HCT116 (cell line): Measurements from ENCODE around the gene TACC2. TPM values are rescaled to one million over a fixed set of nuclear protein-coding genes. Genes with fewer than 3 reads are reported as not detected.

Source experiments
- ATAC-seq: fragments of 200-7000 bp; cut with Tn5 transposase; 2 replicates; pipeline ENCODE4 v1.9.1; 2020; ENCODE audit warnings: mild to moderate bottlenecking, moderate library complexity
- BruUV-seq: library from RNA; stranded (reverse); fragments of 400-500 nt; replicated peaks from 2 replicates; lab custom pipeline; 2021; lab: Mats Ljungman, UMichigan
- CTCF ChIA-PET: fragments of 300-600 bp; sonication (Branson Sonifier 250); formaldehyde crosslinking; loops from one replicate; lab custom pipeline; 2021; ENCODE audit warnings: antibody characterized with exemption; lab: Charles Lee
- POLR2A ChIA-PET: fragments of 300-600, 350-600 bp; sonication (Branson Sonifier 250); formaldehyde crosslinking; loops from one replicate; lab custom pipeline; 2021; ENCODE audit warnings: antibody characterized with exemption; lab: Charles Lee
- RAD21 ChIA-PET, 2 experiments: fragments of 300-600 bp; sonication (Branson Sonifier 250); formaldehyde crosslinking; loops; one replicate each; lab custom pipeline; 2023; ENCODE audit warnings: low total read pairs in 2 of 2; ENCODE audit not compliant: uncharacterized antibody in 2 of 2, unreplicated experiment in 2 of 2, low non-redundant PET in 1 of 2; lab: Charles Lee
- DNase-seq: peaks from one replicate; pipeline ENCODE4 v3.0.0-alpha.2; 2010; ENCODE audit warnings: low read depth, low spot score
- H2AFZ ChIP-seq: fragments of 200-600 bp; shearing (Covaris generic), sonication (generic); 2 replicates; pipeline ENCODE4 v1.6.1; 2017; ENCODE audit warnings: low read depth, mixed run types, mixed read lengths, antibody characterized with exemption, low read length; ENCODE audit not compliant: poor library complexity, severe bottlenecking
- H3K27ac ChIP-seq: 2 replicates; pipeline ENCODE4 v1.5.1; 2012; ENCODE audit warnings: low read depth, low read length
- H3K27me3 ChIP-seq: fragments of 200-600 bp; sonication (generic); 2 replicates; pipeline ENCODE4 v1.6.1; 2016; ENCODE audit warnings: mixed run types, low read length, mixed read lengths; ENCODE audit not compliant: insufficient read depth
- H3K36me3 ChIP-seq, 2 experiments: fragments of 200-500 bp in 1 of 2; fragments of 200-600 bp in 1 of 2; sonication (Bioruptor generic) in 1 of 2; sonication (generic) in 1 of 2; 2 replicates each; pipeline versions ENCODE4 v1.5.1 to v1.6.1; 2014 to 2016; ENCODE audit warnings: low read length in 2 of 2, inconsistent platforms in 1 of 2, mixed read lengths in 1 of 2, mixed run types in 1 of 2; ENCODE audit not compliant: insufficient read depth in 2 of 2, control insufficient read depth in 1 of 2
- H3K4me1 ChIP-seq, 2 experiments: fragments of 200-600 bp in 1 of 2; sonication (generic) in 1 of 2; 2 replicates each; pipeline versions ENCODE4 v1.5.1 to v1.6.1; 2012 to 2017; ENCODE audit warnings: low read length in 2 of 2, inconsistent platforms in 1 of 2, mild to moderate bottlenecking in 1 of 2, mixed read lengths in 1 of 2, mixed run types in 1 of 2, moderate library complexity in 1 of 2; ENCODE audit not compliant: insufficient read depth in 2 of 2, control insufficient read depth in 1 of 2
- H3K4me2 ChIP-seq: fragments of 200-600 bp; sonication (generic); 2 replicates; pipeline ENCODE4 v1.6.1; 2017; ENCODE audit warnings: mixed run types, low read length, mixed read lengths
- H3K4me3 ChIP-seq, 2 experiments: fragments of 200-600 bp in 1 of 2; sonication (generic) in 1 of 2; replicated peaks in 1 of 2; 2 replicates each; pipeline ENCODE4 v1.5.1; 2011 to 2016; ENCODE audit warnings: low read length in 2 of 2, control low read depth in 1 of 2, low read depth in 1 of 2, mild to moderate bottlenecking in 1 of 2, mixed read lengths in 1 of 2, mixed run types in 1 of 2
- H3K79me2 ChIP-seq: fragments of 200-600 bp; sonication (generic); 2 replicates; pipeline ENCODE4 v1.6.1; 2017; ENCODE audit warnings: mild to moderate bottlenecking, mixed run types, low read length, moderate library complexity, mixed read lengths; ENCODE audit not compliant: insufficient read depth
- H3K9ac ChIP-seq: fragments of 200-600 bp; sonication (generic); 2 replicates; pipeline ENCODE4 v1.6.1; 2016; ENCODE audit warnings: low read length, mixed read lengths
- H3K9me2 ChIP-seq: fragments of 200-600 bp; sonication (generic), shearing (Covaris generic); 2 replicates; pipeline ENCODE4 v1.6.1; 2017; ENCODE audit warnings: mixed run types, mild to moderate bottlenecking, moderate library complexity; ENCODE audit not compliant: insufficient read depth
- H3K9me3 ChIP-seq, 2 experiments: fragments of 200-500 bp in 1 of 2; fragments of 200-600 bp in 1 of 2; sonication (Bioruptor generic) in 1 of 2; sonication (generic) in 1 of 2; 2 replicates each; pipeline ENCODE4 v1.6.1; 2014 to 2017; ENCODE audit warnings: low read length in 2 of 2, mixed read lengths in 2 of 2, inconsistent platforms in 1 of 2, low read depth in 1 of 2, mild to moderate bottlenecking in 1 of 2, mixed run types in 1 of 2, moderate library complexity in 1 of 2; ENCODE audit not compliant: control insufficient read depth in 1 of 2, insufficient read depth in 1 of 2
- H4K20me1 ChIP-seq: fragments of 200-600 bp; sonication (generic), shearing (Covaris generic); 2 replicates; pipeline ENCODE4 v1.6.1; 2017; ENCODE audit warnings: mixed run types, mild to moderate bottlenecking, moderate library complexity; ENCODE audit not compliant: insufficient read depth
- CBX3 ChIP-seq: IDR thresholded peaks from 2 replicates; pipeline ENCODE4 v1.6.1; 2012; ENCODE audit warnings: low read depth
- CEBPB ChIP-seq: IDR thresholded peaks from 2 replicates; pipeline ENCODE4 v1.6.1; 2012; ENCODE audit warnings: low read depth
- EGR1 ChIP-seq: IDR thresholded peaks from 2 replicates; pipeline ENCODE4 v1.6.1; 2012; ENCODE audit warnings: low read depth
- ELF1 ChIP-seq: IDR thresholded peaks from 2 replicates; pipeline ENCODE4 v1.6.1; 2012; ENCODE audit warnings: low read depth, borderline replicate concordance
- EZH2 ChIP-seq: fragments of 200-600 bp; sonication (generic); IDR thresholded peaks from 2 replicates; pipeline ENCODE4 v1.6.1; 2017; ENCODE audit warnings: antibody characterized with exemption, mixed run types
- EZH2phosphoT487 ChIP-seq: fragments of 200-600 bp; IDR thresholded peaks from 2 replicates; pipeline ENCODE4 v1.6.1; 2018; ENCODE audit warnings: antibody characterized with exemption, borderline replicate concordance
- SRF ChIP-seq: IDR thresholded peaks from 2 replicates; pipeline ENCODE4 v1.6.1; 2012; ENCODE audit warnings: low read depth
- TCF7L2 ChIP-seq: IDR thresholded peaks from 2 replicates; pipeline ENCODE4 v1.7.0; 2011; ENCODE audit warnings: borderline replicate concordance, inconsistent platforms; ENCODE audit not compliant: insufficient read depth, insufficient read length; ENCODE audit errors: extremely low read depth
- ZNF274 ChIP-seq: fragments of 200-500 bp; sonication (Bioruptor generic); IDR thresholded peaks from 2 replicates; pipeline ENCODE4 v1.6.1; 2014; ENCODE audit warnings: mild to moderate bottlenecking, low read depth, low read length, inconsistent platforms
- intact Hi-C: fragments of 100-400 bp; cut with micrococcal nuclease; formaldehyde crosslinking; loops from 2 replicates; pipeline ENCODE4 v1.10.0; 2022
- total RNA-seq: library from RNA; stranded (reverse); gene quantifications from one replicate; pipeline ENCODE4 v1.2.1, GENCODE V29; 2021; ENCODE audit not compliant: unreplicated experiment

The TACC2 gene
- total RNA-seq, 1 experiment from 2014 or later, result 38.6 TPM

DNA sequence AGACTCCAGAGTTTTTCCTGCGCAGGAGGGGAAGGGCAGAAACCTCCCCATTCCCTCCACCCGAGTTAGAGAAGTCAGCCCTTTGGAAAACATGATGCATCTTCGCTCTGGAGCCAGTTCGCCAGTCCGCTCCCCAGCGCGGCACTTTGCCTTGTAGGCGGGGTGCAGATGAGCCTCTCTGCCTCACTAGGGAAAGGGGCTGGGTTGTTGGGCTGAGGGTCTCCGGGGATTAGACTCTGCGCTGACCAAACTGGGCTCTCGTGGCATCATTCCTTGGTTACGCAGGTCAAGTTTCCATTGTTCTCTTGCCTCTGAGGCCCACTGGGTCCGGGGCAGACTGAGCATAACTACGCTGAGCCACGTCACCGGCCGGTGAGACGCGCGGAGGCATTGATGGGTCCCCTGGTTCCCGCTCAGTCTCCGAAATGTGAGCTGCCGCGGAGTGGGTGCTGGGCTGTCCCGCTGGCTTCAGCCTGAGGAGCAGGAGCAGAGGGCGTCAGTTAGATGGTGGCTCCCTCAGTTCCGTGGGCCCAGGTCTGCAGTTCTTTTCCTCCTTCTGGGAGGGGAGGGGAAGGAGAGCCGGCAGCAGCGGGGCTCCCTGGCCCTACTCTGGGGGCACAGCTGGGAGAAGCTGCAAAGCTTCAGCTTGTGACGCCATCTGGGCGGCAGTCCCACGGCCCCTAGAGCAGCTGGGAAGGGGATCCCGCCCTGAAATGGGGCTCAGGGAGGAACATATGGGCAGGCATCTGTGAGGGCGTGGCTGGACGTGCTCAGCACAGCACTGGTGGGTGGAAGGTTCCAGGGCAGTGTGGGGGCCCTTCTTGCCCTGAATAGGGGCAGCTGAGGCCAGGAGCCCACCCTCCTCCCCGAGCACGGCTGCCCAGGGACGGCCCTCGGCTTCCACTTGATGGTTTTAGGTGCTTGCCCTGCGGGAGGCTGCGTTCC, 160.9 kb downstream of the TACC2 start:
- POLR2A ChIA-PET, result no interaction called here
- no peak for TF ChIP-seq EZH2
- no peak for TF ChIP-seq ELF1
- TF ChIP-seq, all 23 proteins: peak for 0
- DNase-seq, result no peak
- intact Hi-C loops, result loop anchor here (10.0 kb wide), 1 partner anchor 415 kb away; the partner anchor contains the start of gene DMBT1
- CTCF ChIA-PET, result no interaction called here
- ATAC-seq, result no peak
- Histone ChIP-seq H3K79me2 (no peaks in the 10 kb centered on the region), H3K9ac (no peak overlapping the region), H3K27me3 (no peaks in the 10 kb centered on the region), H3K4me3 (no peak overlapping the region), H3K27ac (no peak overlapping the region), H3K36me3 (peaks cover 0 to 11% of the 10 kb centered on the region in 2 experiments; a peak in 2 of 4 replicates), H2AFZ (no peak overlapping the region), H4K20me1 (no peaks in the 10 kb centered on the region), H3K4me1 (peaks cover 0 to 7% of the 10 kb centered on the region in 2 experiments; a peak in 1 of 4 replicates), H3K9me2 (no peaks in the 10 kb centered on the region), H3K4me2 (no peak overlapping the region), H3K9me3 (peaks cover 0 to under 1% of the 10 kb centered on the region in 2 experiments; a peak in 1 of 4 replicates)
- RAD21 ChIA-PET, result no interaction called here
- BruUV-seq, result no TSS peak

- POLR2A ChIA-PET, result no interaction called here
- Histone ChIP-seq H3K79me2 (no peaks in the 10 kb centered on the region), H3K27ac (no peak overlapping the region), H3K9me2 (no peaks in the 10 kb centered on the region), H3K4me2 (no peak overlapping the region), H3K4me3 (no peak overlapping the region)
- no peak for ATAC-seq
- TF ChIP-seq SRF (no peak), EZH2phosphoT487 (no peak), CBX3 (no peak), ZNF274 (no peak), TCF7L2 (no peak), EGR1 (no peak), CEBPB (no peak)
- TF ChIP-seq, all 23 proteins: peak for 0
- Histone ChIP-seq H2AFZ (no peak overlapping the region), H3K4me1 (peaks cover 0 to 7% of the 10 kb centered on the region in 2 experiments; a peak in 1 of 4 replicates), H3K9ac (no peak overlapping the region), H3K9me3 (no peaks in the 10 kb centered on the region), H3K36me3 (no peaks in the 10 kb centered on the region), H3K27me3 (no peaks in the 10 kb centered on the region), H4K20me1 (no peaks in the 10 kb centered on the region)
- intact Hi-C loops, result no loop called here
- no peak for DNase-seq
- ChIA-PET CTCF (interaction anchor here (1.1 kb wide), 1 partner anchor 11 kb away, joined by 3 read pairs; no protein-coding TSS in a partner anchor), RAD21 (no interaction called here)
- no TSS peak for BruUV-seq
Measured at GRCh38 chr10:122151121-122151694, 162.2 kb downstream of the TACC2 start.
